Body of pancreas (tissue), 2 donors: Measurements from ENCODE around the gene LAMC2. TPM values are rescaled to one million over a fixed set of nuclear protein-coding genes. Genes with fewer than 3 reads are reported as not detected.

Source experiments
- total RNA-seq, 2 donors: library from RNA; depleted of rRNA; stranded (reverse); fragments of >200 nt; gene quantifications; one replicate each; pipeline ENCODE4 v1.1.0, GENCODE V29; 2016

LAMC2 gene
- total RNA-seq, 2 donors from 2014 or later, result 3.6 to 6.7 TPM

Other genes starting within 250 kb of the LAMC2 start
- not detected for gene SHCBP1L, start 233.1 kb upstream of the LAMC2 start, total RNA-seq
- gene LAMC1, start 162.8 kb upstream of the LAMC2 start, total RNA-seq, result 10 to 100 TPM; 60.7 to 96.6 TPM
- 1 to 10 TPM; 1.0 to 1.3 TPM for gene NMNAT2, start 232.1 kb downstream of the LAMC2 start, total RNA-seq